GM12878 (cell line): ENCODE results near the gene SAP30L. TPM values are rescaled to one million over a fixed set of nuclear protein-coding genes. Genes with fewer than 3 reads are reported as not detected.

Experiments
- ATAC-seq: fragments of 200-7000 bp; cut with Tn5 transposase; 3 replicates; pipeline ENCODE4 v1.9.1; 2020; ENCODE audit warnings: mild to moderate bottlenecking, moderate library complexity
- BruUV-seq: library from RNA; stranded (reverse); fragments of 400-500 nt; replicated peaks from 2 replicates; lab custom pipeline; 2021; lab: Mats Ljungman, UMichigan
- CTCF ChIA-PET: fragments of 300-600 bp; sonication (Branson Sonifier 250); formaldehyde crosslinking; extraction: SDS; loops from one replicate; lab custom pipeline; 2021; ENCODE audit warnings: inconsistent platforms; lab: Yijun Ruan, JAX
- POLR2A ChIA-PET: fragments of 350-600 bp; formaldehyde crosslinking; extraction: SDS; loops from one replicate; lab custom pipeline; 2021; ENCODE audit warnings: inconsistent platforms; lab: Charles Lee
- RAD21 ChIA-PET: fragments of 300-600 bp; sonication (Branson Sonifier 250); formaldehyde crosslinking; loops from one replicate; lab custom pipeline; 2023; ENCODE audit warnings: antibody characterized with exemption; ENCODE audit not compliant: unreplicated experiment; lab: Charles Lee
- SMC1A ChIA-PET: fragments of 300-600 bp; sonication (Branson Sonifier 250); formaldehyde crosslinking; loops from one replicate; lab custom pipeline; 2023; ENCODE audit not compliant: unreplicated experiment, uncharacterized antibody; lab: Charles Lee
- DNase-seq: peaks from one replicate; pipeline ENCODE4 v3.0.0-alpha.2; 2011; ENCODE audit warnings: low read depth, low spot score
- FAIRE-seq: peaks from 3 replicates; lab custom pipeline; 2011; peaks lifted over from hg19 to GRCh38; lab: Jason Lieb, UNC
- H2AFZ ChIP-seq: 2 replicates; pipeline ENCODE4 v1.6.0; 2011; ENCODE audit warnings: low read depth, low read length, control low read depth; ENCODE audit not compliant: control insufficient read depth
- H3K27ac ChIP-seq: 2 replicates; pipeline ENCODE4 v1.5.1; 2011; ENCODE audit warnings: control low read depth; ENCODE audit not compliant: control insufficient read depth, insufficient read depth
- H3K27me3 ChIP-seq, 2 experiments: replicated peaks in 1 of 2; 2 replicates each; pipeline versions ENCODE4 v1.6.0 to v1.6.1; 2011; ENCODE audit warnings: low read length in 1 of 2; ENCODE audit not compliant: control insufficient read depth in 2 of 2, insufficient read depth in 2 of 2
- H3K36me3 ChIP-seq, 2 experiments: 2 replicates each; pipeline ENCODE4 v1.5.1; 2011; ENCODE audit warnings: low read length in 1 of 2; ENCODE audit not compliant: control insufficient read depth in 2 of 2, insufficient read depth in 2 of 2
- H3K4me1 ChIP-seq: 2 replicates; pipeline ENCODE4 v1.6.1; 2011; ENCODE audit warnings: mild to moderate bottlenecking, low read length, moderate library complexity, mixed read lengths; ENCODE audit not compliant: control insufficient read depth, insufficient read depth
- H3K4me2 ChIP-seq: 2 replicates; pipeline ENCODE4 v1.6.0; 2011; ENCODE audit warnings: control low read depth; ENCODE audit not compliant: control insufficient read depth, insufficient read depth
- H3K4me3 ChIP-seq: fragments of 200-600 bp; sonication (generic); 2 replicates; pipeline ENCODE4 v1.5.1; 2016
- H3K79me2 ChIP-seq: 2 replicates; pipeline ENCODE4 v1.6.0; 2011; ENCODE audit warnings: low read length; ENCODE audit not compliant: control insufficient read depth, insufficient read depth
- H3K9ac ChIP-seq: 2 replicates; pipeline ENCODE4 v1.8.0; 2011; ENCODE audit warnings: low read length, control low read depth, mixed read lengths; ENCODE audit not compliant: control insufficient read depth, insufficient read depth
- H3K9me3 ChIP-seq: replicated peaks from 3 replicates; pipeline ENCODE4 v1.5.1; 2011; ENCODE audit warnings: mild to moderate bottlenecking, low read length; ENCODE audit not compliant: control insufficient read depth, insufficient read depth
- H4K20me1 ChIP-seq: 2 replicates; pipeline ENCODE4 v1.6.0; 2011; ENCODE audit not compliant: control insufficient read depth, insufficient read depth
- ATF7 ChIP-seq: fragments of 450-650 bp; IDR thresholded peaks from 2 replicates; pipeline ENCODE4 v1.6.1; 2016; ENCODE audit warnings: low read depth, mild to moderate bottlenecking
- FOXK2 ChIP-seq: fragments of 450-650 bp; IDR thresholded peaks from 2 replicates; pipeline ENCODE4 v1.6.1; 2017; ENCODE audit warnings: mild to moderate bottlenecking, moderate library complexity
- IKZF1 ChIP-seq: fragments of 450-650 bp; conservative IDR thresholded peaks from 2 replicates; pipeline ENCODE4 v1.6.1; 2017; ENCODE audit warnings: antibody characterized with exemption, mild to moderate bottlenecking
- IKZF2 ChIP-seq, 2 experiments: fragments of 450-650 bp; IDR thresholded peaks; 2 replicates each; pipeline ENCODE4 v1.6.1; 2017; ENCODE audit warnings: mild to moderate bottlenecking in 2 of 2, moderate library complexity in 2 of 2
- KDM1A ChIP-seq: fragments of 200-600 bp; sonication (generic); IDR thresholded peaks from 2 replicates; pipeline ENCODE4 v1.6.1; 2016; ENCODE audit warnings: borderline replicate concordance
- MTA2 ChIP-seq: fragments of 450-650 bp; IDR thresholded peaks from 2 replicates; pipeline ENCODE4 v1.6.1; 2016; ENCODE audit warnings: low read depth, mild to moderate bottlenecking, moderate library complexity
- MXI1 ChIP-seq: fragments of 150-350 bp; IDR thresholded peaks from 2 replicates; pipeline ENCODE4 v1.6.1; 2011; ENCODE audit warnings: low read depth, mild to moderate bottlenecking, inconsistent platforms, low read length, improper control_type of control experiment
- NRF1 ChIP-seq: conservative IDR thresholded peaks from 2 replicates; pipeline ENCODE4 v1.6.1; 2011; ENCODE audit warnings: mild to moderate bottlenecking, low read depth, low read length, improper control_type of control experiment
- SMAD5 ChIP-seq: IDR thresholded peaks from 2 replicates; pipeline ENCODE4 v1.6.1; 2016; ENCODE audit warnings: antibody characterized with exemption, low read depth
- SPI1 ChIP-seq: IDR thresholded peaks from 2 replicates; pipeline ENCODE4 v1.6.1; 2011; ENCODE audit warnings: low read depth, mild to moderate bottlenecking, low read length, moderate library complexity, borderline replicate concordance; ENCODE audit not compliant: insufficient read depth
- SUPT20H ChIP-seq: IDR thresholded peaks from 2 replicates; pipeline ENCODE4 v1.6.1; 2011; ENCODE audit warnings: low read depth, mild to moderate bottlenecking, low read length, moderate library complexity, borderline replicate concordance; ENCODE audit not compliant: control insufficient read depth
- SUZ12 ChIP-seq: fragments of 200-600 bp; sonication (generic); IDR thresholded peaks from one replicate; pipeline ENCODE4 v1.6.1; 2018; ENCODE audit warnings: antibody characterized with exemption, mild to moderate bottlenecking; ENCODE audit not compliant: unreplicated experiment
- TCF12 ChIP-seq: IDR thresholded peaks from 2 replicates; pipeline ENCODE4 v1.6.1; 2011; ENCODE audit warnings: low read depth, mild to moderate bottlenecking, low read length
- ZZZ3 ChIP-seq: IDR thresholded peaks from 2 replicates; pipeline ENCODE4 v1.6.1; 2011; ENCODE audit warnings: low read depth; ENCODE audit not compliant: control insufficient read depth, insufficient read length
- WGBS: methylation state at CpG from one replicate; pipeline ENCODE4 v1.1.6; 2016; ENCODE audit warnings: low lambda C conversion rate; ENCODE audit not compliant: insufficient replicate concordance, insufficient coverage; ENCODE audit errors: missing lambda C conversion rate; 5-methylcytosine and 5-hydroxymethylcytosine counted together
- in situ Hi-C: fragments of 300-500 bp; cut with MboI; formaldehyde crosslinking; loops from 9 replicates; pipeline ENCODE4 v1.14.3; 2018; ENCODE audit warnings: mixed read lengths
- intact Hi-C: fragments of 100-400 bp; cut with micrococcal nuclease; formaldehyde crosslinking; loops from one replicate; pipeline ENCODE4 v1.14.2; 2022; ENCODE audit not compliant: unreplicated experiment
- polyA plus RNA-seq, 11 experiments: library from polyadenylated mRNA; depleted of rRNA in 4 of 11; unstranded in 6 of 11; stranded (reverse) in 5 of 11; fragments of >200 nt; fragmentation: Nextera tagmentation in 4 of 11; fragmentation: Illumina TruSeq in 1 of 11; extraction: Ambion mirVana in 4 of 11; extraction: Trizol in 1 of 11; gene quantifications; 1 replicate in 1 of 11; 2 replicates in 10 of 11; pipeline versions ENCODE4 v1.2.1 to v1.2.3, GENCODE V29; 2011 to 2016; ENCODE audit warnings: inconsistent platforms in 2 of 11, missing spikeins in 2 of 11, low read depth in 1 of 11
- total RNA-seq, 4 experiments: library from RNA; depleted of rRNA in 3 of 4; stranded (reverse); fragments of >200 nt in 3 of 4; fragmentation: Illumina TruSeq in 1 of 4; extraction: Trizol in 1 of 4; gene quantifications; 2 replicates each; pipeline versions ENCODE4 v1.2.1 to v1.2.3, GENCODE V29; 2013 to 2021
- TF ChIP-seq, protein P1 (sequence below): fragments of 150-350 bp; IDR thresholded peaks from 2 replicates; pipeline ENCODE4 v1.6.1; 2016; ENCODE audit warnings: low read depth, low read length
- TF ChIP-seq, protein P2 (sequence below): IDR thresholded peaks from 2 replicates; pipeline ENCODE4 v1.6.1; 2011; ENCODE audit warnings: low read depth, low read length, improper control_type of control experiment, borderline replicate concordance
- TF ChIP-seq, protein P3 (sequence below): fragments of 150-350 bp; IDR thresholded peaks from 2 replicates; pipeline ENCODE4 v1.6.1; 2014; ENCODE audit warnings: mild to moderate bottlenecking, low read depth, low read length

The SAP30L gene
- total and polyA plus RNA-seq, 10 of the 15 experiments (the other 5 are each of a cell fraction or from before 2014, with no cell fraction given): 2.4 to 36.8 (median 15.7) TPM

GRCh38 chr5:154402611-154403010 lies 43.2 kb upstream of the SAP30L start:
- no peak overlapping the region for H3K27ac ChIP-seq
- no peaks in the 10 kb centered on the region for H3K9me3 ChIP-seq
- ATAC-seq: no peak
- TF ChIP-seq, protein P1, sequence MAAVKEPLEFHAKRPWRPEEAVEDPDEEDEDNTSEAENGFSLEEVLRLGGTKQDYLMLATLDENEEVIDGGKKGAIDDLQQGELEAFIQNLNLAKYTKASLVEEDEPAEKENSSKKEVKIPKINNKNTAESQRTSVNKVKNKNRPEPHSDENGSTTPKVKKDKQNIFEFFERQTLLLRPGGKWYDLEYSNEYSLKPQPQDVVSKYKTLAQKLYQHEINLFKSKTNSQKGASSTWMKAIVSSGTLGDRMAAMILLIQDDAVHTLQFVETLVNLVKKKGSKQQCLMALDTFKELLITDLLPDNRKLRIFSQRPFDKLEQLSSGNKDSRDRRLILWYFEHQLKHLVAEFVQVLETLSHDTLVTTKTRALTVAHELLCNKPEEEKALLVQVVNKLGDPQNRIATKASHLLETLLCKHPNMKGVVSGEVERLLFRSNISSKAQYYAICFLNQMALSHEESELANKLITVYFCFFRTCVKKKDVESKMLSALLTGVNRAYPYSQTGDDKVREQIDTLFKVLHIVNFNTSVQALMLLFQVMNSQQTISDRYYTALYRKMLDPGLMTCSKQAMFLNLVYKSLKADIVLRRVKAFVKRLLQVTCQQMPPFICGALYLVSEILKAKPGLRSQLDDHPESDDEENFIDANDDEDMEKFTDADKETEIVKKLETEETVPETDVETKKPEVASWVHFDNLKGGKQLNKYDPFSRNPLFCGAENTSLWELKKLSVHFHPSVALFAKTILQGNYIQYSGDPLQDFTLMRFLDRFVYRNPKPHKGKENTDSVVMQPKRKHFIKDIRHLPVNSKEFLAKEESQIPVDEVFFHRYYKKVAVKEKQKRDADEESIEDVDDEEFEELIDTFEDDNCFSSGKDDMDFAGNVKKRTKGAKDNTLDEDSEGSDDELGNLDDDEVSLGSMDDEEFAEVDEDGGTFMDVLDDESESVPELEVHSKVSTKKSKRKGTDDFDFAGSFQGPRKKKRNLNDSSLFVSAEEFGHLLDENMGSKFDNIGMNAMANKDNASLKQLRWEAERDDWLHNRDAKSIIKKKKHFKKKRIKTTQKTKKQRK: no peak
- TF ChIP-seq MTA2 (no peak), FOXK2 (no peak), NRF1 (no peak), ATF7 (no peak), IKZF2 (IDR thresholded peaks at IDR 0.05) (no peak), SMAD5 (no peak), TCF12 (no peak), SUPT20H (no peak), ZZZ3 (no peak), MXI1 (no peak), KDM1A (no peak), IKZF1 (no peak), SPI1 (no peak), SUZ12 (no peak)
- TF ChIP-seq, protein P2, sequence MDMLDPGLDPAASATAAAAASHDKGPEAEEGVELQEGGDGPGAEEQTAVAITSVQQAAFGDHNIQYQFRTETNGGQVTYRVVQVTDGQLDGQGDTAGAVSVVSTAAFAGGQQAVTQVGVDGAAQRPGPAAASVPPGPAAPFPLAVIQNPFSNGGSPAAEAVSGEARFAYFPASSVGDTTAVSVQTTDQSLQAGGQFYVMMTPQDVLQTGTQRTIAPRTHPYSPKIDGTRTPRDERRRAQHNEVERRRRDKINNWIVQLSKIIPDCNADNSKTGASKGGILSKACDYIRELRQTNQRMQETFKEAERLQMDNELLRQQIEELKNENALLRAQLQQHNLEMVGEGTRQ: no peak
- TF ChIP-seq, protein P3, sequence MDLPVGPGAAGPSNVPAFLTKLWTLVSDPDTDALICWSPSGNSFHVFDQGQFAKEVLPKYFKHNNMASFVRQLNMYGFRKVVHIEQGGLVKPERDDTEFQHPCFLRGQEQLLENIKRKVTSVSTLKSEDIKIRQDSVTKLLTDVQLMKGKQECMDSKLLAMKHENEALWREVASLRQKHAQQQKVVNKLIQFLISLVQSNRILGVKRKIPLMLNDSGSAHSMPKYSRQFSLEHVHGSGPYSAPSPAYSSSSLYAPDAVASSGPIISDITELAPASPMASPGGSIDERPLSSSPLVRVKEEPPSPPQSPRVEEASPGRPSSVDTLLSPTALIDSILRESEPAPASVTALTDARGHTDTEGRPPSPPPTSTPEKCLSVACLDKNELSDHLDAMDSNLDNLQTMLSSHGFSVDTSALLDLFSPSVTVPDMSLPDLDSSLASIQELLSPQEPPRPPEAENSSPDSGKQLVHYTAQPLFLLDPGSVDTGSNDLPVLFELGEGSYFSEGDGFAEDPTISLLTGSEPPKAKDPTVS: no peak
- TF ChIP-seq, all 136 proteins: peak for 0
- H4K20me1 ChIP-seq: no peaks in the 10 kb centered on the region
- in situ Hi-C loops (loop anchor here (5.0 kb wide), 2 partner anchors 215 to 330 kb away; no protein-coding TSS in a partner anchor), intact Hi-C loops (no loop called here)
- ChIA-PET SMC1A (interaction anchor here (7.5 kb wide), 1 partner anchor 327 kb away, joined by 129 read pairs; no protein-coding TSS in a partner anchor), POLR2A (no interaction called here), RAD21 (interaction anchor here (1.3 kb wide), 1 partner anchor 9 kb away, joined by 3 read pairs; no protein-coding TSS in a partner anchor), CTCF (interaction anchor here (0.8 to 6.3 kb wide), 4 partner anchors 211 to 330 kb away, joined by 4 to 106 read pairs (median 61); partner anchors contain the start of gene GALNT10)
- no peak for DNase-seq
- H3K9ac ChIP-seq: no peak overlapping the region
- WGBS: 92% methylated on average over 10 of the region's 10 CpGs
- peaks cover 4% of the 10 kb centered on the region; the same call in 1 of the 2 replicates for H3K4me1 ChIP-seq
- no peak overlapping the region for H2AFZ ChIP-seq
- no peaks in the 10 kb centered on the region for H3K27me3 ChIP-seq
- H3K4me3 ChIP-seq: no peak overlapping the region
- no peak for FAIRE-seq
- H3K4me2 ChIP-seq: no peak overlapping the region
- no peaks in the 10 kb centered on the region for H3K79me2 ChIP-seq
- BruUV-seq: no TSS peak
- H3K36me3 ChIP-seq: peaks cover 0 to 3% of the 10 kb centered on the region in 2 experiments; a peak in 2 of 4 replicates
